Measurements from ENCODE around the gene PYGB.

- TF ChIP-seq POLR2A (IDR thresholded peaks at IDR 0.05), result no peak
- TF ChIP-seq CTCF (IDR thresholded peaks at IDR 0.05), result no peak
- no peak for TF ChIP-seq POLR2AphosphoS5 (IDR thresholded peaks at IDR 0.05)
These were observed 11.9 kb downstream of the PYGB start for GRCh38 chr20:25259788-25260254.

Measured in prostate gland (tissue), 2 donors.